ENCODE results near the gene CMIP.

The CMIP gene

GRCh38 chr16:81624760-81625543 is 180.3 kb downstream of the CMIP start:
- no peak for DNase-seq (ENCODE audit: low read depth)

GRCh38 chr16:81625544-81626153 is 181.0 kb downstream of the CMIP start:
- DNase-seq (ENCODE audit: low read depth) = no peak

GRCh38 chr16:81626181-81626674 is 181.6 kb downstream of the CMIP start:
- DNase-seq (ENCODE audit: low read depth) = no peak

- DNase-seq (ENCODE audit: low read depth) = no peak
Observed at GRCh38 chr16:81627024-81627423, 182.4 kb downstream of the CMIP start.

GRCh38 chr16:81627729-81628244 is 183.2 kb downstream of the CMIP start:
- no peak for DNase-seq (ENCODE audit: low read depth)

GRCh38 chr16:81629034-81629802 is 184.6 kb downstream of the CMIP start:
- DNase-seq (ENCODE audit: low read depth) = no peak

GRCh38 chr16:81629896-81630634 is 185.5 kb downstream of the CMIP start:
- DNase-seq (ENCODE audit: low read depth) = no peak

GRCh38 chr16:81630635-81631031 is 186.0 kb downstream of the CMIP start:
- no peak for DNase-seq (ENCODE audit: low read depth)

GRCh38 chr16:81632392-81633146 is 188.0 kb downstream of the CMIP start:
- no peak for DNase-seq (ENCODE audit: low read depth)

- no peak for DNase-seq (ENCODE audit: low read depth)
Observed at GRCh38 chr16:81633147-81633619, 188.6 kb downstream of the CMIP start.

GRCh38 chr16:81633680-81634379 is 189.2 kb downstream of the CMIP start:
- no peak for DNase-seq (ENCODE audit: low read depth)

- no peak for DNase-seq (ENCODE audit: low read depth)
Observed at GRCh38 chr16:81634380-81635062, 189.9 kb downstream of the CMIP start.

GRCh38 chr16:81635063-81635937 is 190.7 kb downstream of the CMIP start:
- no peak for DNase-seq (ENCODE audit: low read depth)

- no peak for DNase-seq (ENCODE audit: low read depth)
Observed at GRCh38 chr16:81636298-81636993, 191.8 kb downstream of the CMIP start.

- DNase-seq (ENCODE audit: low read depth) = no peak
Observed at GRCh38 chr16:81637336-81638235, 193.0 kb downstream of the CMIP start.

GRCh38 chr16:81638286-81638945 is 193.8 kb downstream of the CMIP start:
- DNase-seq (ENCODE audit: low read depth) = no peak

Data from non-pigmented ciliary epithelial cell (primary cell).